Parathyroid adenoma (tissue), 2 donors: ENCODE data around the gene TTLL8.

Experiments
- H2AFZ ChIP-seq: fragments of 300-600 bp; sonication (generic); one replicate; pipeline ENCODE4 v1.7.0; 2017; ENCODE audit warnings: antibody characterized with exemption, mild to moderate bottlenecking
- H3K27ac ChIP-seq: fragments of 300-600 bp; sonication (generic); one replicate; pipeline ENCODE4 v1.7.0; 2017
- H3K27me3 ChIP-seq: fragments of 300-600 bp; sonication (generic); one replicate; pipeline ENCODE4 v1.7.0; 2017; ENCODE audit warnings: low read length; ENCODE audit not compliant: control insufficient read depth, insufficient read depth
- H3K36me3 ChIP-seq: fragments of 300-600 bp; sonication (generic); one replicate; pipeline ENCODE4 v1.7.0; 2017; ENCODE audit warnings: low read length; ENCODE audit not compliant: control insufficient read depth, insufficient read depth
- H3K4me1 ChIP-seq: fragments of 300-600 bp; sonication (generic); one replicate; pipeline ENCODE4 v1.7.0; 2017; ENCODE audit warnings: control low read depth
- H3K4me2 ChIP-seq: fragments of 300-600 bp; sonication (generic); one replicate; pipeline ENCODE4 v1.7.0; 2017; ENCODE audit warnings: low read length
- H3K4me3 ChIP-seq: fragments of 300-600 bp; sonication (generic); one replicate; pipeline ENCODE4 v1.7.0; 2017; ENCODE audit warnings: low read depth, low read length
- H3K79me2 ChIP-seq: fragments of 300-600 bp; sonication (generic); one replicate; pipeline ENCODE4 v1.7.0; 2017; ENCODE audit warnings: control low read depth
- H3K9ac ChIP-seq: fragments of 300-600 bp; sonication (generic); one replicate; pipeline ENCODE4 v1.7.0; 2017; ENCODE audit warnings: mild to moderate bottlenecking
- H3K9me3 ChIP-seq: fragments of 300-600 bp; sonication (generic); one replicate; pipeline ENCODE4 v1.7.0; 2017; ENCODE audit warnings: low read length; ENCODE audit not compliant: control insufficient read depth
- TF ChIP-seq, protein P1 (sequence below): fragments of 300-600 bp; sonication (generic); IDR thresholded peaks from one replicate; pipeline ENCODE4 v1.7.0; 2017; ENCODE audit warnings: antibody characterized with exemption, mild to moderate bottlenecking
- donor health status: primary hyperparathyroidism.

The TTLL8 gene

GRCh38 chr22:50061141-50061823, 3.2 kb upstream of the TTLL8 start:
- H3K36me3 ChIP-seq = no peaks in the 10 kb centered on the region

GRCh38 chr22:50060441-50061140, 2.5 kb upstream of the TTLL8 start:
- Histone ChIP-seq H3K4me1 (peaks cover 2% of the 10 kb centered on the region), H2AFZ (no peak overlapping the region), H3K27me3 (no peaks in the 10 kb centered on the region), H3K9me3 (no peaks in the 10 kb centered on the region), H3K4me3 (no peak overlapping the region), H3K36me3 (no peaks in the 10 kb centered on the region), H3K79me2 (no peaks in the 10 kb centered on the region), H3K4me2 (no peak overlapping the region), H3K9ac (no peak overlapping the region), H3K27ac (no peak overlapping the region)
- TF ChIP-seq, protein P1, sequence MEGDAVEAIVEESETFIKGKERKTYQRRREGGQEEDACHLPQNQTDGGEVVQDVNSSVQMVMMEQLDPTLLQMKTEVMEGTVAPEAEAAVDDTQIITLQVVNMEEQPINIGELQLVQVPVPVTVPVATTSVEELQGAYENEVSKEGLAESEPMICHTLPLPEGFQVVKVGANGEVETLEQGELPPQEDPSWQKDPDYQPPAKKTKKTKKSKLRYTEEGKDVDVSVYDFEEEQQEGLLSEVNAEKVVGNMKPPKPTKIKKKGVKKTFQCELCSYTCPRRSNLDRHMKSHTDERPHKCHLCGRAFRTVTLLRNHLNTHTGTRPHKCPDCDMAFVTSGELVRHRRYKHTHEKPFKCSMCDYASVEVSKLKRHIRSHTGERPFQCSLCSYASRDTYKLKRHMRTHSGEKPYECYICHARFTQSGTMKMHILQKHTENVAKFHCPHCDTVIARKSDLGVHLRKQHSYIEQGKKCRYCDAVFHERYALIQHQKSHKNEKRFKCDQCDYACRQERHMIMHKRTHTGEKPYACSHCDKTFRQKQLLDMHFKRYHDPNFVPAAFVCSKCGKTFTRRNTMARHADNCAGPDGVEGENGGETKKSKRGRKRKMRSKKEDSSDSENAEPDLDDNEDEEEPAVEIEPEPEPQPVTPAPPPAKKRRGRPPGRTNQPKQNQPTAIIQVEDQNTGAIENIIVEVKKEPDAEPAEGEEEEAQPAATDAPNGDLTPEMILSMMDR = no peak

More at GRCh38 chr22:50061141-50061823, 3.2 kb upstream of the TTLL8 start:
- Histone ChIP-seq H2AFZ (no peak overlapping the region), H3K9me3 (no peaks in the 10 kb centered on the region), H3K4me2 (no peak overlapping the region), H3K9ac (no peak overlapping the region), H3K27me3 (no peaks in the 10 kb centered on the region), H3K4me3 (no peak overlapping the region), H3K27ac (no peak overlapping the region), H3K79me2 (no peaks in the 10 kb centered on the region), H3K4me1 (peaks cover 2% of the 10 kb centered on the region)
- TF ChIP-seq, protein P1 = no peak

GRCh38 chr22:50059881-50060262, 1.8 kb upstream of the TTLL8 start:
- Histone ChIP-seq H3K4me1 (peaks cover 2% of the 10 kb centered on the region), H3K9ac (no peak overlapping the region), H3K9me3 (no peaks in the 10 kb centered on the region), H3K4me2 (peak overlapping the region; percentile 62), H3K79me2 (no peaks in the 10 kb centered on the region), H2AFZ (peak overlapping the region; percentile 85), H3K27ac (no peak overlapping the region), H3K27me3 (no peaks in the 10 kb centered on the region), H3K4me3 (peak overlapping the region; percentile 49), H3K36me3 (no peaks in the 10 kb centered on the region)
- TF ChIP-seq, protein P1 = no peak

DNA sequence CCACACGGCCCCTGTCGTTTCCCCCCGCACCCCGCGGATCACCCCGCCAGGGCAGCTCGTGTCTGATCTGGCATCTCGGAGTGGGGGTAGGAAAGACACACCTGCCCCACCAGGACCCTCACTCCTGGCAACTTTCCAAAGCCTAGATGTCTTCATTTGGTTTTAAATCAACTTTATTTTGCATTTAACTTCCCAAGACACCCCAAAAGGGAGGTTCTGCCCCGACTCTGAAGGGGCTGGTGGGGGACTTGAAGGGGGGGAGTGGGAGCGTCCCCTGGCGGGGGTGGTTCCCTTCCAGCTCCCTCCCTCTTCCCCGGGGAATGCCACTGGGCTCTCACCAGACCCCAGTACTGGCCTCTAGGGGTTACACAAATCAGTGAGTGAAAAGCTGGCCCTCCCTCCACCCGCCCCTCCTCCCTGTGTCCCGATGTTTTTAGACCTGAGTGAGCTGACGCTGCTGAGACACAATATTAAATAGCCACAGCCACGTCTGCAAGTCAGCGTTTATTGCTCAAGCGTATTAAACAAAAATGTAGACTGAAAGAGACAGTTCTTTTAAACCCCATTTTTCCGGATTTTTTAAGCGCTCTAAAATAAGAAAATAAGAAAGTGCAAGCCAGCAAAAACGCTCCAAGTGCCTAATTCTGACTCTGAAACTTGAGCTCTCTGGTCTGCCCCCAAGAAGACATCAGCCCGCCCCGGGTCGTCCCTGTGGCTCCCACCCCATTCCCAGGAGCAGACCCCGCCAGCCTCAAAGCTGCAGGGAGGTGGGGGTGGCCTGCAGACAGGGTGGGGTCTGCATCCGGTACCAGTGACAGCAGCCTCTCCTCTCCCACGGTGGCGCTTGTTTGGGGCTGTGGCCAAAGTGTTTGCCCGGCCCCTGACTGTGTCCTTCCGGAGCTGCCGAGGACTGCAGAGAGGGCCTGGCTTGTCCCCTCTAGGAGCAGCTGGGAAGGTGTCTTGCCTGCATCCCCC, 1.1 kb upstream of the TTLL8 start:
- H3K4me1 ChIP-seq = peaks cover 2% of the 10 kb centered on the region
- TF ChIP-seq, protein P1 = no peak
- H3K36me3 ChIP-seq = no peaks in the 10 kb centered on the region
- H3K9ac ChIP-seq = no peak overlapping the region
- peak overlapping the region; percentile 85 for H2AFZ ChIP-seq
- no peaks in the 10 kb centered on the region for H3K9me3 ChIP-seq
- no peaks in the 10 kb centered on the region for H3K79me2 ChIP-seq
- peak overlapping the region; percentile 36 for H3K27ac ChIP-seq
- peak overlapping the region; percentile 49 for H3K4me3 ChIP-seq
- H3K27me3 ChIP-seq = no peaks in the 10 kb centered on the region
- peak overlapping the region; percentile 62 for H3K4me2 ChIP-seq
